Keratinocyte (primary cell): ENCODE data around the gene SZT2. TPM values are rescaled to one million over a fixed set of nuclear protein-coding genes. Genes with fewer than 3 reads are reported as not detected.

Experiments
- DNase-seq: peaks from one replicate; pipeline ENCODE4 v3.0.0-alpha.2; 2011; ENCODE audit warnings: low read depth, missing footprints, low spot score
- FAIRE-seq: peaks from 2 replicates; lab custom pipeline; 2011; peaks lifted over from hg19 to GRCh38; lab: Jason Lieb, UNC
- H2AFZ ChIP-seq: 2 replicates; pipeline ENCODE4 v1.6.0; 2012; ENCODE audit warnings: low read length, control low read depth, inconsistent platforms; ENCODE audit not compliant: control insufficient read depth
- H3K27ac ChIP-seq: 2 replicates; pipeline ENCODE4 v1.5.1; 2011; ENCODE audit warnings: low read length; ENCODE audit not compliant: control insufficient read depth, insufficient read depth
- H3K27me3 ChIP-seq: 3 replicates; pipeline ENCODE4 v1.6.0; 2011; ENCODE audit warnings: low read length; ENCODE audit not compliant: control insufficient read depth, insufficient read depth; ENCODE audit errors: extremely low read depth
- H3K36me3 ChIP-seq, 2 experiments: 2 replicates in 1 of 2; 3 replicates in 1 of 2; pipeline ENCODE4 v1.5.1; 2011; ENCODE audit warnings: low read length in 2 of 2, mild to moderate bottlenecking in 1 of 2; ENCODE audit not compliant: control insufficient read depth in 2 of 2, insufficient read depth in 2 of 2; ENCODE audit errors: extremely low read depth in 1 of 2
- H3K4me1 ChIP-seq: 3 replicates; pipeline ENCODE4 v1.5.1; 2011; ENCODE audit warnings: low read length; ENCODE audit not compliant: control insufficient read depth, insufficient read depth; ENCODE audit errors: extremely low read depth
- H3K4me2 ChIP-seq: 3 replicates; pipeline ENCODE4 v1.6.0; 2011; ENCODE audit warnings: low read depth, low read length; ENCODE audit not compliant: control insufficient read depth, insufficient read depth; ENCODE audit errors: extremely low read depth
- H3K4me3 ChIP-seq, 3 experiments: fragments of 200-600 bp in 1 of 3; sonication (generic) in 1 of 3; 2 replicates in 2 of 3; 3 replicates in 1 of 3; pipeline ENCODE4 v1.5.1; 2011 to 2016; ENCODE audit warnings: low read length in 3 of 3, mild to moderate bottlenecking in 3 of 3, control low read depth in 2 of 3, inconsistent platforms in 1 of 3, low read depth in 1 of 3, mixed read lengths in 1 of 3, mixed run types in 1 of 3, moderate library complexity in 1 of 3; ENCODE audit not compliant: control insufficient read depth in 2 of 3, insufficient read depth in 2 of 3; ENCODE audit errors: extremely low read depth in 1 of 3
- H3K79me2 ChIP-seq: 2 replicates; pipeline ENCODE4 v1.6.0; 2012; ENCODE audit warnings: low read length; ENCODE audit not compliant: control insufficient read depth, insufficient read depth
- H3K9ac ChIP-seq: 3 replicates; pipeline ENCODE4 v1.6.0; 2011; ENCODE audit warnings: low read length; ENCODE audit not compliant: control insufficient read depth, insufficient read depth; ENCODE audit errors: extremely low read depth
- H3K9me1 ChIP-seq: 3 replicates; pipeline ENCODE4 v1.6.0; 2011; ENCODE audit warnings: low read length; ENCODE audit not compliant: control insufficient read depth, insufficient read depth; ENCODE audit errors: extremely low read depth
- H3K9me3 ChIP-seq: 2 replicates; pipeline ENCODE4 v1.5.1; 2012; ENCODE audit warnings: low read depth, low read length; ENCODE audit not compliant: control insufficient read depth
- H4K20me1 ChIP-seq: 3 replicates; pipeline ENCODE4 v1.6.0; 2011; ENCODE audit warnings: low read length; ENCODE audit not compliant: control insufficient read depth, insufficient read depth; ENCODE audit errors: extremely low read depth
- EZH2 ChIP-seq: IDR thresholded peaks from one replicate; pipeline ENCODE4 v1.6.1; 2012; ENCODE audit warnings: inconsistent platforms, mild to moderate bottlenecking, low read length, moderate library complexity
- dilution Hi-C: fragments of 300-500 bp; cut with MboI; formaldehyde crosslinking; loops from one replicate; pipeline ENCODE4 v1.7.0; 2020; ENCODE audit warnings: low sequenced_read_pairs; ENCODE audit not compliant: extremely low pct_ligation_motif_present
- polyA plus RNA-seq, 5 experiments: library from polyadenylated mRNA; depleted of rRNA in 3 of 5; stranded (reverse) in 3 of 5; stranded (forward) in 1 of 5; unstranded in 1 of 5; fragments of >200 nt; gene quantifications; 1 replicate in 1 of 5; 2 replicates in 3 of 5; 3 replicates in 1 of 5; pipeline versions ENCODE4 v1.2.1 to v1.2.3, GENCODE V29; 2011 to 2012; ENCODE audit warnings: missing spikeins in 2 of 5, low read depth in 1 of 5, low replicate concordance in 1 of 5
- TF ChIP-seq, protein P1 (sequence below), 3 experiments: IDR thresholded peaks in 1 of 3; conservative IDR thresholded peaks in 1 of 3; optimal IDR thresholded peaks in 1 of 3; 2 replicates in 2 of 3; 3 replicates in 1 of 3; pipeline versions ENCODE3 to v1.5.1; 2011; ENCODE audit warnings: low read length in 3 of 3, mild to moderate bottlenecking in 3 of 3, moderate library complexity in 2 of 3, control low read depth in 1 of 3, inconsistent platforms in 1 of 3; ENCODE audit not compliant: insufficient read depth in 2 of 3; ENCODE audit errors: extremely low read depth in 1 of 3

The SZT2 gene
- polyA plus RNA-seq, 1 donor (not counting 4 experiments of a cell fraction or from before 2014, with no cell fraction given) = 6.1 TPM

DNA sequence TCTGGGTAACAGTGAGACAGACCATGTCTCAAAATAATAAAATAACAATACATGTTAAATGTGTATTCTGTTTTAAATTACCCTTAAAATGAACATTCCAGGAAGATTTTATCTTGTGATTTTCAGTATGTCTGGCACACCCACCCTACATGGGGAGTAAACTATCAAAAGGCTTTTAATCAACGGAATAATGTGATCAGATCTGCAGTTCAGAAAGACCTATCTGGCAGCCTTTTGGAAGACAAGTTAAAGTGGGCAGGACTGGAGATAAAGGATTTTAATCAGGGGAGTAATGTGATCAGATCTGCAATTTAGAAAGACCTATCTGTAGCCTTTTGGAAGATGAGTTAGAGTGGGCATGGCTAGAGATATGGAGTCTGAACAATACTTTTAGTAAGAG is 10.2 kb upstream of the SZT2 start:
- no peaks in the 10 kb centered on the region for H3K27me3 ChIP-seq
- H3K4me3 ChIP-seq = no peak overlapping the region
- no peak for TF ChIP-seq EZH2
- TF ChIP-seq, protein P1, sequence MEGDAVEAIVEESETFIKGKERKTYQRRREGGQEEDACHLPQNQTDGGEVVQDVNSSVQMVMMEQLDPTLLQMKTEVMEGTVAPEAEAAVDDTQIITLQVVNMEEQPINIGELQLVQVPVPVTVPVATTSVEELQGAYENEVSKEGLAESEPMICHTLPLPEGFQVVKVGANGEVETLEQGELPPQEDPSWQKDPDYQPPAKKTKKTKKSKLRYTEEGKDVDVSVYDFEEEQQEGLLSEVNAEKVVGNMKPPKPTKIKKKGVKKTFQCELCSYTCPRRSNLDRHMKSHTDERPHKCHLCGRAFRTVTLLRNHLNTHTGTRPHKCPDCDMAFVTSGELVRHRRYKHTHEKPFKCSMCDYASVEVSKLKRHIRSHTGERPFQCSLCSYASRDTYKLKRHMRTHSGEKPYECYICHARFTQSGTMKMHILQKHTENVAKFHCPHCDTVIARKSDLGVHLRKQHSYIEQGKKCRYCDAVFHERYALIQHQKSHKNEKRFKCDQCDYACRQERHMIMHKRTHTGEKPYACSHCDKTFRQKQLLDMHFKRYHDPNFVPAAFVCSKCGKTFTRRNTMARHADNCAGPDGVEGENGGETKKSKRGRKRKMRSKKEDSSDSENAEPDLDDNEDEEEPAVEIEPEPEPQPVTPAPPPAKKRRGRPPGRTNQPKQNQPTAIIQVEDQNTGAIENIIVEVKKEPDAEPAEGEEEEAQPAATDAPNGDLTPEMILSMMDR (optimal IDR thresholded peaks at IDR 0.05 in 1 of 3, IDR thresholded peaks at IDR 0.05 in 1 of 3, conservative IDR thresholded peaks at IDR 0.05 in 1 of 3; ENCODE audit: extremely low read depth in 1 of 3, insufficient read depth in 2 of 3, low read length in 3 of 3) = no peak
- no peaks in the 10 kb centered on the region for H4K20me1 ChIP-seq
- H3K4me2 ChIP-seq = no peak overlapping the region
- H3K4me1 ChIP-seq = peaks cover 7% of the 10 kb centered on the region
- FAIRE-seq (no peak), DNase-seq (no peak)
- H3K36me3 ChIP-seq = peaks cover 22 to 24% of the 10 kb centered on the region in 2 experiments
- H3K9me1 ChIP-seq = no peaks in the 10 kb centered on the region
- no peak overlapping the region for H3K9ac ChIP-seq
- H3K9me3 ChIP-seq = no peaks in the 10 kb centered on the region
- no peak overlapping the region for H3K27ac ChIP-seq
- dilution Hi-C loops = no loop called here
- no peaks in the 10 kb centered on the region for H3K79me2 ChIP-seq
- no peak overlapping the region for H2AFZ ChIP-seq

DNA sequence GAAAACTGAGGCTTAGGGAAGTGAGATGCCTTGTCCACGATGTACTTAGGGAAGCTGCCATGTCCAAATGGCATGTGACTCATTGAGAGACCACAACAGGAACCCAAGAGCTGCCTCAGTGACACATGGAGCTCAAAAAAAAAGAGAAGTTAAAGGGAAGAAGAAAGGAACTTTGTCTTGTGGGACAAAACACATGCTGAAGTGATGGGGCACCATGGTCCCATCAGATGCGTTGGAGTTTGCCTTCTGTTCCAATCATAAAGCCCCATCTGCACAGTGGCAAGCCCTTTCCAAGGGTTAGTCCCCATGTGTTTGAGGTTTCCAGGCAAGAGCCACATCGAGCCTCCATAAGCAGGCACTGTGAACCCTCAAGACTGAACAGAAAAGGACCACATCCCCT is 8.1 kb upstream of the SZT2 start:
- peaks cover 6% of the 10 kb centered on the region for H3K4me1 ChIP-seq
- no peaks in the 10 kb centered on the region for H4K20me1 ChIP-seq
- no peaks in the 10 kb centered on the region for H3K79me2 ChIP-seq
- no peak for TF ChIP-seq EZH2
- TF ChIP-seq, protein P1 (optimal IDR thresholded peaks at IDR 0.05 in 1 of 3, IDR thresholded peaks at IDR 0.05 in 1 of 3, conservative IDR thresholded peaks at IDR 0.05 in 1 of 3; ENCODE audit: extremely low read depth in 1 of 3, insufficient read depth in 2 of 3, low read length in 3 of 3) = no peak
- no peaks in the 10 kb centered on the region for H3K9me3 ChIP-seq
- H3K27ac ChIP-seq = no peak overlapping the region
- no peak overlapping the region for H3K4me2 ChIP-seq
- FAIRE-seq (no peak), DNase-seq (no peak)
- peaks cover 38 to 40% of the 10 kb centered on the region in 2 experiments for H3K36me3 ChIP-seq
- H3K27me3 ChIP-seq = no peaks in the 10 kb centered on the region
- H3K9me1 ChIP-seq = no peaks in the 10 kb centered on the region
- no peak overlapping the region for H3K9ac ChIP-seq
- dilution Hi-C loops = no loop called here
- H2AFZ ChIP-seq = no peak overlapping the region
- no peak overlapping the region for H3K4me3 ChIP-seq
